Mammary epithelial cell (primary cell): Measurements from ENCODE around the gene GLYATL3.

ENCODE experiments used
- EZH2 ChIP-seq: IDR thresholded peaks from 2 replicates; pipeline ENCODE4 v1.6.1; 2012; ENCODE audit warnings: low read length, inconsistent platforms, borderline replicate concordance
- TF ChIP-seq, protein P1 (sequence below), 2 donors: IDR thresholded peaks in 1 of 2; conservative IDR thresholded peaks in 1 of 2; 2 replicates each; pipeline ENCODE4 v1.5.1; 2011 to 2012; ENCODE audit warnings: inconsistent platforms in 2 of 2, low read length in 2 of 2, mild to moderate bottlenecking in 2 of 2, control low read depth in 1 of 2, low read depth in 1 of 2; ENCODE audit not compliant: insufficient read depth in 1 of 2; ENCODE audit errors: extremely low read depth in 1 of 2

DNA sequence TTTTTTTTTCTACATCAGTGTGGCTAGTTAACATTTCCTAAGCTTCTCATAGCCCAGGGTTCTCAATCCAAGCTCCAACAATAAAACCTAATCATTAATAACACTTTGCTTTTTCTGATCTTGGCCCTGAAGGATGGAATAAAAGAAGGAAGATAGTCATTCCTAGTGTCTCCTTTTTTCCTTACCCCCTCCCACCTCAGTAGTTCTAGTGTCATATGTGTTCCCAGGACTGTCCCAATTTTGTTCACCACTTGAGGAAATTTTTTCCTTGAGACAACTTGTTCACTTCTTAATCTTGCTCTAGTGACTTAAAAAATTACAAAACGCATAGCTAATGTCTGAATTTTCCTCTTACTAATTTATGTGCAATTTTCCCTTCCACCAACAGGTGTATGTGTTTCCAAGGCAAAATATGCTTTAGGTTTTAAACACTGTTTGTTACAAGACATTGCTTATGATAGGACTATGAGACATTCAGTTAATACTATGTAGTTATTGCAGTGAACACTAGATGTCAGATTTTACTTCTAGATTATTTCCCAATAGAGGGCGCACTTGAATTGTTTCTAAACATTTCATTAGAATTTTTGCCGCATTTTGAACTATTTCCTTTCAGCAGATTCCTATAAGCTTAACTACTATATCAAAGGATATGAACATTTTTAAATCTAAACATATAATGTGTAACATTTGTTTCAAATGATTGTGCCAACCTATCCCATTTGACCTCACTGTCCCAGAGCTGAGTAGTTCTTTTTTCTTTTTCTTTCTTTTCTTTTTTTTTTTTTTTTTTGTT is 32.2 kb downstream of the GLYATL3 start:
- TF ChIP-seq, protein P1, sequence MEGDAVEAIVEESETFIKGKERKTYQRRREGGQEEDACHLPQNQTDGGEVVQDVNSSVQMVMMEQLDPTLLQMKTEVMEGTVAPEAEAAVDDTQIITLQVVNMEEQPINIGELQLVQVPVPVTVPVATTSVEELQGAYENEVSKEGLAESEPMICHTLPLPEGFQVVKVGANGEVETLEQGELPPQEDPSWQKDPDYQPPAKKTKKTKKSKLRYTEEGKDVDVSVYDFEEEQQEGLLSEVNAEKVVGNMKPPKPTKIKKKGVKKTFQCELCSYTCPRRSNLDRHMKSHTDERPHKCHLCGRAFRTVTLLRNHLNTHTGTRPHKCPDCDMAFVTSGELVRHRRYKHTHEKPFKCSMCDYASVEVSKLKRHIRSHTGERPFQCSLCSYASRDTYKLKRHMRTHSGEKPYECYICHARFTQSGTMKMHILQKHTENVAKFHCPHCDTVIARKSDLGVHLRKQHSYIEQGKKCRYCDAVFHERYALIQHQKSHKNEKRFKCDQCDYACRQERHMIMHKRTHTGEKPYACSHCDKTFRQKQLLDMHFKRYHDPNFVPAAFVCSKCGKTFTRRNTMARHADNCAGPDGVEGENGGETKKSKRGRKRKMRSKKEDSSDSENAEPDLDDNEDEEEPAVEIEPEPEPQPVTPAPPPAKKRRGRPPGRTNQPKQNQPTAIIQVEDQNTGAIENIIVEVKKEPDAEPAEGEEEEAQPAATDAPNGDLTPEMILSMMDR (conservative IDR thresholded peaks at IDR 0.05 in 1 of 2, IDR thresholded peaks at IDR 0.05 in 1 of 2; ENCODE audit: extremely low read depth in 1 of 2, insufficient read depth in 1 of 2, low read depth in 1 of 2, low read length in 2 of 2): peak; percentile 87 to 94
- TF ChIP-seq EZH2: no peak
